Skeletal muscle tissue (tissue), 4 donors: ENCODE measurements around the gene FRY. TPM values are rescaled to one million over a fixed set of nuclear protein-coding genes. Genes with fewer than 3 reads are reported as not detected.

Source experiments
- H3K27ac ChIP-seq: one replicate; pipeline ENCODE4 v1.7.0; 2013; ENCODE audit warnings: mild to moderate bottlenecking, low read depth, low read length, inconsistent platforms
- H3K27me3 ChIP-seq, 3 donors: one replicate each; pipeline ENCODE4 v1.7.0; 2013; ENCODE audit warnings: low read length in 3 of 3; ENCODE audit not compliant: control insufficient read depth in 3 of 3, insufficient read depth in 3 of 3
- H3K36me3 ChIP-seq, 3 donors: one replicate each; pipeline ENCODE4 v1.7.0; 2013; ENCODE audit warnings: low read length in 3 of 3; ENCODE audit not compliant: control insufficient read depth in 3 of 3, insufficient read depth in 3 of 3
- H3K4me1 ChIP-seq, 3 donors: one replicate each; pipeline ENCODE4 v1.7.0; 2013; ENCODE audit warnings: low read length in 3 of 3, mild to moderate bottlenecking in 3 of 3; ENCODE audit not compliant: control insufficient read depth in 3 of 3, insufficient read depth in 3 of 3
- H3K4me3 ChIP-seq, 3 donors: one replicate each; pipeline ENCODE4 v1.7.0; 2013; ENCODE audit warnings: low read length in 3 of 3
- H3K9ac ChIP-seq, 3 donors: one replicate each; pipeline ENCODE4 v1.7.0; 2013; ENCODE audit warnings: low read length in 3 of 3, mild to moderate bottlenecking in 3 of 3, moderate library complexity in 2 of 3, low read depth in 1 of 3
- H3K9me3 ChIP-seq, 3 donors: one replicate each; pipeline ENCODE4 v1.7.0; 2013; ENCODE audit warnings: low read length in 3 of 3; ENCODE audit not compliant: control insufficient read depth in 3 of 3
- total RNA-seq: library from RNA; depleted of rRNA; stranded (reverse); fragments of >200 nt; gene quantifications from one replicate; pipeline ENCODE4 v1.2.3, GENCODE V29; 2014
- donor health status: Osteomylitis.

Gene FRY
- total RNA-seq, 1 donor from 2014 or later: 59.0 TPM

GRCh38 chr13:32087955-32088747 lies 56.6 kb downstream of the FRY start:
- Histone ChIP-seq H3K27ac (no peak overlapping the region), H3K9me3 (no peaks in the 10 kb centered on the region), H3K4me1 (peaks cover 8 to 18% (median 13%) of the 10 kb centered on the region in 3 donors), H3K9ac (no peak overlapping the region), H3K36me3 (peaks cover 0 to 5% (median 0%) of the 10 kb centered on the region in 3 donors), H3K4me3 (no peak overlapping the region), H3K27me3 (no peaks in the 10 kb centered on the region)

- H3K9me3 ChIP-seq: no peaks in the 10 kb centered on the region
- no peak overlapping the region for H3K4me3 ChIP-seq
- H3K36me3 ChIP-seq: no peaks in the 10 kb centered on the region
- no peak overlapping the region for H3K9ac ChIP-seq
- H3K27ac ChIP-seq: no peak overlapping the region
- H3K4me1 ChIP-seq: peaks cover 0 to 4% (median under 1%) of the 10 kb centered on the region in 3 donors
- H3K27me3 ChIP-seq: no peaks in the 10 kb centered on the region
Measured at GRCh38 chr13:32092496-32092895, 60.9 kb downstream of the FRY start.

GRCh38 chr13:32093006-32093405 lies 61.4 kb downstream of the FRY start:
- Histone ChIP-seq H3K9ac (no peak overlapping the region), H3K4me1 (peaks cover 0 to under 1% (median 0%) of the 10 kb centered on the region in 3 donors), H3K36me3 (no peaks in the 10 kb centered on the region), H3K27me3 (no peaks in the 10 kb centered on the region), H3K27ac (no peak overlapping the region), H3K4me3 (no peak overlapping the region), H3K9me3 (no peaks in the 10 kb centered on the region)

- Histone ChIP-seq H3K27ac (no peak overlapping the region), H3K9me3 (no peaks in the 10 kb centered on the region), H3K27me3 (no peaks in the 10 kb centered on the region), H3K9ac (no peak overlapping the region), H3K4me1 (no peaks in the 10 kb centered on the region), H3K36me3 (peaks cover 0 to 10% (median 0%) of the 10 kb centered on the region in 3 donors), H3K4me3 (no peak overlapping the region)
Measured at GRCh38 chr13:32098272-32098671, 66.7 kb downstream of the FRY start.

GRCh38 chr13:32105653-32106313 lies 74.2 kb downstream of the FRY start:
- H3K27ac ChIP-seq: no peak overlapping the region
- H3K4me3 ChIP-seq: no peak overlapping the region
- no peaks in the 10 kb centered on the region for H3K4me1 ChIP-seq
- peaks cover 0 to 9% (median 4%) of the 10 kb centered on the region in 3 donors for H3K36me3 ChIP-seq
- H3K9ac ChIP-seq: no peak overlapping the region
- no peaks in the 10 kb centered on the region for H3K9me3 ChIP-seq
- H3K27me3 ChIP-seq: no peaks in the 10 kb centered on the region

- Histone ChIP-seq H3K9me3 (no peaks in the 10 kb centered on the region), H3K9ac (no peak overlapping the region), H3K36me3 (peaks cover 0 to 7% (median 4%) of the 10 kb centered on the region in 3 donors), H3K4me3 (no peak overlapping the region), H3K27ac (no peak overlapping the region), H3K4me1 (no peaks in the 10 kb centered on the region), H3K27me3 (no peaks in the 10 kb centered on the region)
Measured at GRCh38 chr13:32107474-32107873, 75.9 kb downstream of the FRY start.

- Histone ChIP-seq H3K9me3 (no peaks in the 10 kb centered on the region), H3K9ac (no peak overlapping the region), H3K27me3 (no peaks in the 10 kb centered on the region), H3K27ac (no peak overlapping the region), H3K4me3 (no peak overlapping the region), H3K4me1 (no peaks in the 10 kb centered on the region), H3K36me3 (peaks cover 0 to 4% (median 2%) of the 10 kb centered on the region in 3 donors)
Measured at GRCh38 chr13:32107973-32108372, 76.4 kb downstream of the FRY start.

GRCh38 chr13:32113532-32113931 lies 82.0 kb downstream of the FRY start:
- Histone ChIP-seq H3K4me3 (no peak overlapping the region), H3K27ac (no peak overlapping the region), H3K9me3 (no peaks in the 10 kb centered on the region), H3K4me1 (peaks cover 3 to 12% (median 5%) of the 10 kb centered on the region in 3 donors), H3K27me3 (no peaks in the 10 kb centered on the region), H3K9ac (no peak overlapping the region), H3K36me3 (no peaks in the 10 kb centered on the region)

GRCh38 chr13:32114284-32114950 lies 82.8 kb downstream of the FRY start:
- Histone ChIP-seq H3K27me3 (no peaks in the 10 kb centered on the region), H3K4me1 (peaks cover 5 to 12% (median 7%) of the 10 kb centered on the region in 3 donors), H3K9ac (no peak overlapping the region), H3K27ac (no peak overlapping the region), H3K36me3 (no peaks in the 10 kb centered on the region), H3K9me3 (no peaks in the 10 kb centered on the region), H3K4me3 (no peak overlapping the region)

GRCh38 chr13:32115066-32115465 lies 83.5 kb downstream of the FRY start:
- Histone ChIP-seq H3K27me3 (no peaks in the 10 kb centered on the region), H3K9me3 (no peaks in the 10 kb centered on the region), H3K36me3 (no peaks in the 10 kb centered on the region), H3K9ac (no peak overlapping the region), H3K27ac (no peak overlapping the region), H3K4me1 (peaks cover 5 to 12% (median 7%) of the 10 kb centered on the region in 3 donors), H3K4me3 (no peak overlapping the region)
